Measurements from ENCODE around the gene IER3.

The IER3 gene, protein sequence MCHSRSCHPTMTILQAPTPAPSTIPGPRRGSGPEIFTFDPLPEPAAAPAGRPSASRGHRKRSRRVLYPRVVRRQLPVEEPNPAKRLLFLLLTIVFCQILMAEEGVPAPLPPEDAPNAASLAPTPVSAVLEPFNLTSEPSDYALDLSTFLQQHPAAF

DNA sequence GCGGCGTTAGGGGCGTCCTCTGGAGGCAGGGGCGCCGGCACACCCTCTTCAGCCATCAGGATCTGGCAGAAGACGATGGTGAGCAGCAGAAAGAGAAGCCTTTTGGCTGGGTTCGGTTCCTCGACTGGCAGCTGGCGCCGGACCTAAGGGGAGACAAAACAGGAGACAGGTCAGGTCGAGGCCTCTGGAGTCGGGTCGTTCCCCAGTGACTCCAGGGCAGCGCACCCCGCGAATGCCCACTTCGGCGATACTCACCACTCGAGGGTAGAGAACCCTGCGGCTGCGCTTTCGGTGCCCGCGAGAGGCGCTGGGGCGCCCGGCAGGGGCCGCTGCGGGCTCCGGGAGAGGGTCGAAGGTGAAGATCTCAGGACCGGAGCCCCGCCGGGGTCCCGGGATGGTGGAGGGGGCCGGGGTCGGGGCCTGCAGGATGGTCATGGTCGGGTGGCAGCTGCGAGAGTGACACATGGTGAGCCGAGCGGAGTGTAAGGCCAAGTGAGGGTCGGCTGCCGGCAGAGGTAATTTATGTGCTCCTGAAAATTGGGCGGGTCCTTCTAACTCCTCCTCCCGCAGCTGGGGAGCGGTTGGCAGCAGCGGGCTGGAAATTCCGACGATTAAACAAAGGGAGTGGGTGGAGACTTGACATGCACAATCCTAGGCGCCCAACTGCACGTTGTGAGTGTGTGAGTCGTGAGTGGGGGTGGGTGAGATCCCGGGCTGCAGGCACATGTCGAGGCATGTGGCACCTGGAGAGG lies at the start of gene IER3:
TSS of gene IER3 (minus strand) at position 494 of the 752 bp plus-strand sequence. CDS start at position 465, 29 bp downstream.
- DNase-seq (ENCODE audit: low spot score) (peak; percentile 87), FAIRE-seq (no peak)

DNA sequence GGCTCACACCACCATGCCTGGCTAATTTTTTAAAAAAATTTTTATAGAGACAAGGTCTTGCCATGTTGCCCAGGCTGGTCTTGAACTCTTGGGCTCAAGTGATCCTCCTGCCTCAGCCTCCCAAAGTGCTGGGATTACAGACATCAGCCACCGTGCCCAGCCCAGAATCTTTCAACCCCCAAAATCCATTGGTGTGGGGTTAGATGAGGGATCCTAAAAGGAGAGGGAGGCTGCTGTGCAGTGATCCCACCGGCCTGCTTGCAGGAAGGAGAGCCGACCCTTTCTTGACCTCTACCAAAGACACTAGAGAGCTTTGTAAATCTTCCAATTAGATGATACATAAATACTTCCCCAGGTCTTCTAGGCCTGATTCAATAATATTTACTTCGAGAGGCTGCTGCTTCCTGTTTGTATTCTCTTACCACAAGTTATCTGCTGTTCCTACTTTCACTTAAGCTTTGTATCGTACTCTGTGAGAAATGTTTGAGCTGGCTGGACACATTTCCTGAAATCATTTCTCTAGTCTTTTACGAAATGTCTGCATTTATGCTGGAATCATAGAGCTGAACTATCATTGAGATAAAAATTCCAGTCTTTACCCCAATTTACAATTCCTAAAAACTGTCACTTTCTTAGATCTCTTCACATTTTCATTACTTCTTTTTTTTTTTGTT lies 49.3 kb upstream of the IER3 start:
- no peak for FAIRE-seq

DNA sequence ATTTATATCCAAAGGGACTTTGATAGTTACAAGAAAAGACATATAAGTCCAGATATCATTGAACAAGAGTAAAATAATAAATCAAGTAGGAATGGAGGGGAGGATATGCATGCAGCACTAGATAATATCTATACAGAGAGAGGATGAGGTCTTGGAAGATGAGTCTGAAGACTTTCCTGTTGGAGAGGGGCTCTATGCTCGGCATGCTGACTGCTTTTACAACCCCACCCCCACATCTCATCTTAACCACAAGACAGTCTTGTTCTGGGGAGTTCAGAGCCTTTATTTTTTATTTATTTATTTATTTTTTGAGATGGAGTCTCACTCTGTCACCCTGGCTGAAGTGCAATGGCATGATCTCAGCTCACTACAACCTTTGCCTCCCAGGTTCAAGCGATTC lies 48.4 kb upstream of the IER3 start:
- FAIRE-seq (no peak), DNase-seq (ENCODE audit: low spot score) (no peak)

More for the DNA sequence above, 49.3 kb upstream of the IER3 start:
- DNase-seq (ENCODE audit: low spot score), result no peak

DNA sequence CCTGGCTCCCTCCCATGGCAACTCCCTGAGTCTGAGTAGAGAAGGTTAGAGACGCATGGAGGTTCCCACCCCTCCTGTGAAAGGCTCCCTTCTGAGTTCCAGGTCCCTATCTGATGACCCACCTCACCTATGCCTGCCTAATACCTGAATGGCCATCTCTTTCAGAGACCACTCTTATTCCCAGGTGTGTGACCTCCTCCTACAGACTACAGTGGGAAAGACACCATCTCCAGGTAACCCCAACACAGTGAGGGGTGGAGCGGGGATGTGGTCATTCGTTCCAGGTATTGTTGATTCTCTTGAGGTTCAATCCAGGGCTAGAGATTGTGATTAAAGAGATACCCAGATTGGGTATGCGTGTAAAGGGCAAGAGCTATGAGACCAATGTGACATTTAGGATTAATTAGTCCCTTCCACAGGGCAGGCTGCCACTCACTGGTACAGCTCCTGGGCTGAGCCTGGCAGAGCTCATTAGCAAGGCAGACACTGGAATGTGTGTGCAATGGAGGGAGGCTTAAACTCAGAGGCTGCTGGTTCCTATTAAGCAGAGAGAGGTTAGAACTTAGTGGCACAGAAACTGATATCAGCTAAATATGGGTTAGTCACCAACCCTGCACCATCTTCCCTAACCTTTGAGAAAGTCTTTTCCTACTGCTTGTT lies 46.5 kb upstream of the IER3 start:
- DNase-seq (ENCODE audit: low spot score) (no peak), FAIRE-seq (no peak)

DNA sequence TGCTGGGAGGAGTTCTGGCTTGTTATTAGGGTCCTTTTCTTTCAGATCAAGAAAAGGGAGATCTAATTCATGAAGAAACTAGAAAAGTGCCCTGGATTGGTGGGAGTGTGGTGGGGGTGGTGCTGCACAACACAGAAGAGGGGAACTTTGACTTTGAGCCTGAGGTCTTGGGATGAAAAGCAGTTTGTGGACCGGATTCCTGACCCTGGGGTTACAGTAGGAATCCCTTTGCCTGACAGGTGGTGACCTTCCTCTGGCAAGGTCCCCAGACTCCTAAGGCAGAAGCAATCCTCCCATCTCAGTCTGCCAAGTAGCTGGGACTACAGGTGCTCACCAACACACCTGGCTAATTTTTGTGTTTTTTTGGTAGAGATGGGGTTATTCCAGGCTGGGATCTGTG lies 45.3 kb upstream of the IER3 start:
- DNase-seq (ENCODE audit: low spot score), result no peak
- no peak for FAIRE-seq

DNA sequence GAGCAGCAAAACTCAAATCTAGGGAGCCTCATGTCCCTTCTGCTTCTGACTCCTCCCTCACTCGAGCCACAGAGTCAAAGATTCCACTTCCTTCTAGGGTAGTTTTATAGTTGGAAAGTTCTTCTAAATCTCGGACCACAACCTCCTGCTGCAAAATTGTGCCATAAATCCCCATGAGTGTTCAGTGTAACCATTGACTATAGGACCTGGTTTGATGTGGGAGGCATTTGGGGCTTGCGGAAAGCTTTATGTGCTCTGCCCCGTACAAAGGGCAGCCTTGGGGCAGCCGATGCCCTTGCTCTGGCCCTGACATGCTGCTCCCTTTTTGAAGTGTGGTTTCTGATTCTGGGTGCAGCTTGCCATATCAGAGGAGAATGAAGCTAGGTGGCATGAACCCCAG lies 43.6 kb upstream of the IER3 start:
- no peak for DNase-seq (ENCODE audit: low spot score)
- no peak for FAIRE-seq

DNA sequence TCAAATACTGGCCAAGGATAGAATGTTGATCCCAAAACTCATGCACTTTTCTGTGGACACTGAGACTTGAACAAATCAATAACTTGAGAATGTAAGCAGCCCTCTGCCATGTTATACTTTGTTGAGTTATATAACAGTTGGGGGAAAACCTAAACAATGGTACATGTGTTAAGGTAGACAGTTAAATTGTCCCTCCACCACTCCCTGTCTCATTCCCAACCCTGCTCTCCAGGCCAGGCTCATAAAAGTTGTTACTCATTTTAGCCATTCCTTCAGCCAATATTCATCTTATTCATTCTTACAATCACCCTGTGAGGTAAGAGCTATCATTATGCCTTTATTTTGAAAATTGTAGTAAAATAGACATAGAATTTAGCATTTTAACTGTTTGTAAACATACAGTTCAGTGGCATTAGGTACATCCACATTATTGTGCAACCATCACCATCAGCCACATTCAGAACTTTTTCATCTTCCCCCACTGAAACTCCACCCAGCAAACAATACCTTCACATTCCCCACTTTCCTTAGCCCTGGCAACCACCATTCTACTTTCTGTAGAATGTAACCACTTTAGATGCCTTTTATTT lies 38.2 kb upstream of the IER3 start:
- peak; percentile 58 for DNase-seq (ENCODE audit: low spot score)
- FAIRE-seq, result no peak

DNA sequence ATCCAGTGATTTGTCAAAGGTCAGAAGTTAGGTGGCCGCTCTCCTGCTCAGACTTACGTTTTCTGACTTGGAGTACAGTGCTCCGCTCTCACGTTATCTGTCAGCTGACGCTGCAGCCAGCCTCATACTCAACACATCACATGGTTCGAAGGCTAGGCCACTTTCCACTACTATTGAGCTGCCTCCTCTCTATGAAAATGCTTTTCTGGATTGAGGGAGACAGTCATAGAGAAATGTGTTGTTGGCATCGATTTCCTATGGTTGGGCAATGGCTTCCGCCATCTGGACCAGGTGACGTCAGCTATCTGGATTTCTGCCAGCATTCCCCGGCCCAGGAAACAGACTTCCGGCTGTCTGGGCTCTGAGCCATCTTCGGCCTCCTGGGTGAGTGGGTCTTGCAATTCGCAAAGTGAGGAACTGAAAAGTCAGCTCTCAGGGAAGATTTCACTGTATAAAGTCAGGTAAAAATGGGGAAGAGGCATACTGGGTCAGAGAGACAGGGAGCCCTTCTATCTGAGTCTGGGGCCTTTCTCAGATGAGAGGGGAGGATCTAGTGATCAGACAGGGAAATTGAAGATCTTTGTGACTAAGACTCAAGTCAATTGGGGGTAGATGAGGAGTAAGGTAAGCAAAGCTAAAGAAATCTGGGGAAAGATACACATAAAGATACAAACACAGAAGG lies 37.5 kb upstream of the IER3 start:
- peak; percentile 86 for DNase-seq (ENCODE audit: low spot score)
- no peak for FAIRE-seq

DNA sequence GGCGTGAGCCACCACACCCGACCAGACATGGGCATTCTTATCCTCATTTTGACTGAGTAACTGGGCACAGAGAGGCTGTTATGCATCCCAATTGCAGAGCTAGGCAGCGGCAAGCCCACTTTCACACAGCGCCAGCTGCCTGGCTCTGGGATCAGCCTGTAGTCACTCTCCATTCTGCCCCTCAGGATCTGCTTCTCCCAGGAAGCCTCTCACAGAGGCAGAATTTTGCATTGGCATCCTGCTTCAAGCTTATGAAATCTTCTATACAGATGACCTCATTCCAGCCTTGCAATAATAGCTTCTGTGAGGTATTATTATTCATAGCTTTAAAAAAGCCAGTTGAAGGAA lies 37.0 kb upstream of the IER3 start:
- FAIRE-seq (no peak), DNase-seq (ENCODE audit: low spot score) (peak; percentile 25)

DNA sequence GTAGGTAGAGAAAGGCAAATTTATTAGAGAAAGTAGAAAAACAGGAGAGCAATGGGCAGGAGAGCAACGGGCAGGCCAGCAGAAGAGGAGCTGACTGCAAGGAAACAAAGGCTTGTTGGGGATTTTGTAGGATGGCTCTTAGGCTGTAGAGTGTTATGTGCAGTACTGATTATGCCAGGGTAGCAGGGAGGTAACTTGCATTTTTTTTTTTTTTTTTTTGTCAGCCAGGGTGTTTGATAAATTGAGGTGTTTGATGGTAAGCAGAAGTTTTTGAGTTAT lies 36.2 kb upstream of the IER3 start:
- no peak for FAIRE-seq
- DNase-seq (ENCODE audit: low spot score), result no peak

DNA sequence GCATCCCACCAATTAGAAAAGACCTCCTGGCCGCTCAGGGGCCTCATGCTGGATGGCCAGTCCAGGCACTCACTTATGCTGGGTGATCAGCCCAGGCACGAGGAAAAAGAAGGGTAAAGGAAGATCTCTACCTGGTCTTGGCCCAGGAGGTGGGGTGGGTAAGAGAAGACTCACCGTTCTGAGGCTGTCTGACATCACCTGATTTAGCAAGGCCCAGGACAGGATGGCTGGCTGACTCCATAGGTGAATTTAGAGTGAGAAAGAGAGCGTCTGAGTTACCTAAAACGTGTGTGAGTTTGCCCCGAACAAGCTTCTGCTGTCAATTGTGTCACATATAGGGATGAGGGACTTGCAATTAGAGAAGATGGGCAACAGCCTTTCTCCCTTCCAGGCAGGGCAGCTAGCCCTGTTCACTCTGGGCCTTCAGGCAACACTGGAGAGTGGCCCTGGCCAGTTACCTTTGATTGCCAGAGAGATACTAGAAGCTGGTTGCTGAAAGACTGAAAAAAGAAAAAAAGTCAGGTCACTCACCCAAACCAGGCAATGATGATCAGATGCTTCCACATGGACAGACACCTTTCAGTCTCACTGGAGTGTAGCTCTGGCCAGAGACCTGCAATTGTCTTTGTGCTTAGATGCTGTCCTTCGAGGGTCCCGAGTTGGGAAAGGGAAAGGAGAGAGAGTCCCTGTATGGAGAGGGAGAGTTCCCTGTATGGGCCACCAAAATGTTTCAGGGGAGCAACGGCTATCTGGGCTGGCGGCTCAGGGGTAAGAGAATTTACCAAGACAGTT lies 35.7 kb upstream of the IER3 start:
- FAIRE-seq (no peak), DNase-seq (ENCODE audit: low spot score) (no peak)

DNA sequence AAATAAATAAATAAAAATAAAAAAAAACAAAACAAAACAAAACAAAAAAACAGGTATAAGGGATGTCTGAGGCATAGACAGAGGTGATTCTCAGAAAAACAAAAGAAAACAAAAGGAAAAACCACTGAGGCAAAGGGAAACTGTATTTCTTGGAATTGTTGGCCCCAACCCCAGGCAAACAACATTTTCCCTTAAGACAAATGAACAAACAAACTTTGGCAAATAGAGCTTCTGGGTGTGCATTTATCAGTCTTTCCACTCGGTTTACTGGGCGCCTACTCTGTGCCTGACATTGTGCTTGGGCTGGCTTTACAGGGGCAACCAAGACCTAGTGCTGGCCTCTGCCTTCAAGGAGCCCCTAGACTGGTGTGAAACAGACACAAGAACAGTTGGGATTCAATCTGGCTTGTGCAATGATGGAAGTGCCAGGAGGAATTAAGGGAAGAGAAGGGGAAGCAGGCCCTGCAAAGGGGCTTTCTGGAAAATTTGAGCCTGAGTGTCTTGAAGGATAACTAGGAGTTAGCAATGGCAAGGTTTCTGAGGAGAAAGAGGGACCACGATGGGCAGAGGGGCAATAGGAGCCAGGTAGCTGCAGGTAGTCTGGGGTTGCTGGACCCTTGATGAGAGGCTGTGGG lies 33.8 kb upstream of the IER3 start:
- FAIRE-seq, result no peak
- DNase-seq (ENCODE audit: low spot score), result no peak

DNA sequence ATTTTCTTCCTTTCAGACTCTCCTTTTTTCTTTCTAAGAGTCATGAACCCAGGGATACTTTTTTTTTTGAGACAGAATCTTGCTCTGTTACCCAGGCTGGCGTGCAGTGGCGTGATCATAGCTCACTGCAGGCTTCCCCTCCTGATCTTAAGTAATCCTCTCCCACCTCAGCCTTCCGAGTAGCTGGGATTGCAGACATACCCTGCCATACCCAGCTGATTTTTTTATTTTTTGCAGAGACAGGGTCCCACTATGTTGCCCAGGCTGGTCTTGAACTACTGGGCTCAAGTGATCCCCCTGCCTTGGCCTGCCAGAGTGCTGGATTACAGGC lies 32.8 kb upstream of the IER3 start:
- FAIRE-seq (no peak), DNase-seq (ENCODE audit: low spot score) (no peak)

DNA sequence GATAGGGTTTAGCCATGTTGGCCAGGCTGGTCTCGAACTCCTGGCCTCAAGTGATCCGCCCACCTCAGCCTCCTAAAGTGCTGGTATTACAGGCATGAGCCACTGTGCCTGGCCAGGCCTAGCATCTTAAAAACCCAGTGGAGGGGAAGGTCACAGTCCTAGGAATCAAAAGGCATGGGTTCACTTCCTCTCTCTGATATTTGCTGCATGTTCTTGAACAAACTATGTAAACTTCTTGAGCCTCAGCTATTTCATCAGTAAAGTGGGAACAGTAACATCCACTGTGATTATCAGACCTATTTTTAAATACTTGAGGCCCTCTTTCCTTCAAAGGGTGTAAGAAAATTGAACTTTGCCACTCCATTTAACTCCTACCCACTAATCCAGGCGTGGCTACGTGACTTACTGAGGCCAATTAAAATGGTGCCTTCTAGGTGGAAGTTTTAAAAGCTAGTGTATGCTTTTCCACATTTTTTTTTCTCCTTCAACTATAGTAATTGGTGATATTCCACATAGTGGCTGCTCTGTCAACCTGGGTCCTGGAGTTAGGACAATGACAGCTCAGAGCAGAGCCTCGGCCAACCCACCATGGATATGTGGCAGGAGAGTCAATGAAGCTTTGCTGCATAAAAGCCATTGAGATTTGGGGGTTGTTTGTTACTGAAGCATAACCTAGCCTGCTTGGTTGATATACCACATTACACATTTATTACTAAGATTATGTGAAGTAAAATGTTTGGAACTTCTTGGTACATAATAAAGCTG lies 32.2 kb upstream of the IER3 start:
- DNase-seq (ENCODE audit: low spot score) (no peak), FAIRE-seq (no peak)

DNA sequence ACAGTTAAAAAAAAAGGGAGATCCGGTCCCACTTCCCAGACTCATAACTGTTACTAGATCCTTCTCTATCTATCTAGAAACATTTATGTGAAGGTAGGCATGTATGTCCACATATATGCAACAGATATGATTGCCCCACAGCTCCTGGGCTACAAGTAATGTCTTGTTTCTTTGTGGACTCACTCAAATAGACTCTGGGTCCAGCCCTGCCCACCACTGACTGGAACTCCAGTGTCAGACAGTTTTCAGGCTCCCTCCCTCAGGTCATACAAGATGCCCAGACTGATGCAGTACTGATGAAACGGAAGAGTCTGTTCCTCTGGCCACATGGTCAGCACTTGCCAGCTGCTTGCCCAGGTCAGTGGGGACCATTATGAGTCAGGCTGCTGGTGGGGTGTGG lies 30.8 kb upstream of the IER3 start:
- no peak for FAIRE-seq
- no peak for DNase-seq (ENCODE audit: low spot score)

DNA sequence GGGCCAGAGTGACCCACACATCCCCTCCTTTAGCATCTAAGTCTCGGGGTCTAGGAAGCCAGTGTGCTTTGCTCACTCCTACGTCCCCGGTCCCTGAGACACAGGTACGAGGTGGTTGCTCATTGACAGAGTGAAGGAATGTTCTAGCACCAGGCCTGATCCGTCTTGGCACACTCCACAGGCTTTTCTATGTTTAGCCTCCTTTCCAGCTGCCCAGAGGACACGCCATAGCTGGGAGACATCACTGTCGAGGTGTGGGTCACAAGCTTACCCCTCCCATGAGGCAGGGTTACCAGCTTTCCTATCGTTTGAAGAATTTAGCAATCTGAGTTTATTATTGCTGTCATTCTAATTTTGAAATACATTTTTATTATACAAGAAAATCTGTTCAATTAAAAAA lies 30.4 kb upstream of the IER3 start:
- no peak for FAIRE-seq
- no peak for DNase-seq (ENCODE audit: low spot score)

DNA sequence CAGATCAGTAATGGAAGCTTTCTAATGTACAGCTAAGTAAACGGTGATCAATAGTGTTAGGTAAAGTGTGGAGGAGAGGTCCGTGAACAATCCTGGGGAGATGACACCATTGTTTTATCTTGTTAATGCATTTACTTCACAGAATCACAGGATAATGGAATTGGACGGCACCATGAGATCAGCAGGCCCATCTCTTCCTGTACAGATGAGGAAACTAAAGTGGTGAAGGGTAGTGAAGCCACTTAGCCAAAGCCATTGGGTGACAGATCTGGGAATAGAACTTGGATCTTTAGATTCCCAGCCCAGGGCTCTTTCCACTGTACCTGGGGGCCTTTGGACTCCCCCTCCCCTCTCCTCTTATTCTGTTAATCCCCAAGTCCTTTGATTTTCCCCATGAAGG lies 26.2 kb upstream of the IER3 start:
- DNase-seq (ENCODE audit: low spot score), result no peak
- no peak for FAIRE-seq

DNA sequence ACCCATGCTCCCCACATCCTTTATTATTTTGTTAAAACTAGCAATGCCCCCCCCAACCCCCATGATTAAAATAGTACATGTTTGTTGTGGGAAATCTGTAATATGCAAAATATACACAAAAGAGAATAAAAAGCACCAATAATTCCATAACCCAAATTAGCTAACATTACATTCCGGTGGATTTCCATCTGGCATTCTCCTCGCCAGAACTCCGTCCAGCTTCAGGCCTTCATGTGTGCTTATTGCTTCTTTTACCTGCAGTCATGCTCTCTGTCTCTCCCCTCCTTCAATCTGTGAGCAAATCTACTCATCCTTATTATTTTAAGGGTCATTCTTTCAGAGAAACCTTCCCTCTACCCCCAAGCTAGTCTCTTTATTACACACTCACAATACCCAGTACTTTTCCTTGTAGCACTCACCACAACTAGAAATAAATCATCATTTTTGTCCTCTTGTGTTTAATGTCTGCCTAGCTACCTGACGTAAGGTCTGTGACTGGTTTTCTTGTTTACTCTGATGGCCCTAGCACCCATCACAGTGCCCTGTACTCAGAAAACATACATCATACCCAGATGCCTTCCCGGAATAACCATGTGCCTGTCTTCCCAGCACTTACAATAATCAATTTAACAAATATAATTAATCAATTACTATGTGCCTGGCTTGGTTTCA lies 25.6 kb upstream of the IER3 start:
- no peak for FAIRE-seq
- no peak for DNase-seq (ENCODE audit: low spot score)
